Dermis microvascular lymphatic vessel endothelial cell (primary cell): ENCODE data around the gene OSM. TPM values are rescaled to one million over a fixed set of nuclear protein-coding genes. Genes with fewer than 3 reads are reported as not detected.
"Not testable (repeated sequence)": the region's sequence is repeated elsewhere in the genome, so short reads cannot be mapped to it uniquely, and the experiment has no call there.

Experiments
- DNase-seq, 2 donors: peaks; one replicate each; pipeline versions ENCODE4 v3.0.0 to v3.0.0-alpha.2; 2010; ENCODE audit warnings: low read depth in 2 of 2
- total RNA-seq: library from RNA; depleted of rRNA; stranded (reverse); fragments of >200 nt; gene quantifications from 2 replicates; pipeline ENCODE4 v1.2.1, GENCODE V29; 2014

Gene OSM
- total RNA-seq, 1 donor from 2014 or later, result not detected

DNA sequence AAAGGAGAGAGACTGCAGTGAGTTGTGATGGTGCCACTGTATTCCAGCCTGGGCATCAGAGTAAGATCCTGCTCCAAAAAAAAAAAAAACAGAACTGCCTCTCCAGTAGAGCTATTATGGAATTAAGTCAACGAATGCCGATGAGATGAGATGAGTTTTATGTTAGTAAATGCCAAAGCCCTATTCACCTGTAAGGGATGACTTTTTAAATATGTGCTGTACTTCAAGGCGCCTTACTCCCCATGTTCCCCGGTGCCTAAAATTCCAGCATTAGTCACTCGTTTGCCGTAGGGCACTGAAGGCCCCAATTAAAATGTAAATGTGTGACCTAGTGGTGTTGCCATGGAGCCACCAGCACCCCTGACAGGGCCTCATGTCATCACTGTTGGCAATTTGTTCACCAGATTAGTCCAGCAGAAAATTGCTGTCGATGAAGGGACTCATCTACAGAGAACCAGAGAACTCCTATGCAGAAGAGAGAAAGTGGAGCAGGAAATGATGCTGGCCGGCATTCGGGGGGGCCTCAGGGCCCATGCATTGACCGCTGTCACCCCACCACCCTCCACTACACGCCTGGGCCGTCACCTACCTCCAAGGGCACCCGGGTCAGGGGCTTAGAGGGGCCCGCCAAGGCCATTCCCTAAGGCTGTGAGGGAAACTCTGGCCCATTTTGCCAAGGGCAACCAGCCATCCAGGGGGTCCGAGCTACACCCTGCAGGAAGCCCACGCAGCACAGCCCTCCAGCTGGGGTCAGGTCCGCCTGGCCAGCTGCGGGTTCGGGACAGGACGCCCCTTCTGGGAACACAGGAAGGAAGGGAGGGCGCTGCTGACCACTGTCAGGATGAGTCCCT lies 37.9 kb downstream of the OSM start:
- no peak for DNase-seq

DNA sequence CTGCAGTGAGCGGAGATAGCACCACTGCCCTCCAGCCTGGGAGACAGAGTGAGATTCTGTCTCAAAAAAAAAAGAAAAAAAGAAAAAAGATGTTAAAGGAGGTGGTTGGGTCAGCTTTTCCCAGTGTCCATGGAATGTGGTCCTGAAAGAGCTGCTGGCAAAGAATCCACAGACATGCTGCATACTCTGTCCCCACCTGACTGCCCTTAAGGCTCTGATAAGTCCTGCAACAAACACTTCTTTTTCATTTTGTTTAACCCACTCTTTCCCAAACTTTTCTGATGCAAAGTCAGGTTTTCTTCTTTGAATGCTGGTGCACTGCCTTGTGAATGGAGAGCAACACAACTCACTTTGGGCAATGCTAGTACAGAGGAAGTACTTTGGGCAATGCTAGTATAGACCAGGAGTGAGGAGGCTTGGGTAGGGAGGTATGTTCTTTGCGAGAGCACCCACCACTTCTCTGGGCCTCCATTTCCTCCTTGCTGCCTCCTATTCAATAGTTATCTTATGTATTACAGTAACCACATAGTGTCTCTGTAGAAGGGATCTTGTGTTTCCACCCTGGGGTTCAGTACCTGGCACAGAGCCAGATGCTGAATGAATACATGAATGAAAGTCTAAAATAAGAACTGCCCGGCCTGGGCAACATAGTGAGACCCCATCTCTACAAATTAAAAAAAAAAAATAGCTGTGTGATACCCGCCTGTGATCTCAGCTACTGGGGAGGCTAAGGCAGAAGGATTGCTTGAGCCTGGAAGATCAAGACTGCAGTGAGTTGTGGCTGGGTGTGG lies 39.0 kb downstream of the OSM start:
- no peak for DNase-seq

DNA sequence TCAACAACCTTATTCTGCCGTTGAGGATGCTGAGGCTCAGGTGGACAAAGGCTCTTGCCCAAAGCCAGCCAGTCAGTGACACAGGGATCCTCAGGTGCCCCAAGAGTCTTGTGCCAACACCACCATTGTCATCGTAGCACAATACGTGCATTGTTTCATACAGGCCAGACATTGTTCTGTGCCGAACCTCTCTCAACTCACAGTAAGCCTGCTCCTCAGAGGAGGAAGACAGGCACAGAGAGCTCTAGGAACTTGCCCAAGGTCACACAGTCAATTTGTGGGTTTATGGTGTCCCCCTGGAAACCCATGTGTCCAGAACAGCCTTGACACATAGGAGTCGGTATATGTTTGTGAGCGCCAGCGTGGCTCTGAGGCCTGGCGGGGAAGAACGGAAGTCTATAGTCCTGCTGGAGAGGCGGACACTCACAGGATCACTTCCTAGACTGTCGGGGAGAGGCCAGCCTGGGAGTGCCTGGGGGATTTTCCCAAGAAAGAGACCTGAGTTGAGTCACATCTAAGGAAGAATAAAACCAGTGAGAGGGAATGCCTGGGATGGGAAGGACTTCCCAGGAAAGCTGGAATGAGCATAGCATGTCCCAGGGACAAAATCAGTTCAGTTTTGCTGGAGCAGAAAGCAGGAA lies 40.3 kb downstream of the OSM start:
- DNase-seq, result peak in 1 of 2 donors; percentile 64

DNA sequence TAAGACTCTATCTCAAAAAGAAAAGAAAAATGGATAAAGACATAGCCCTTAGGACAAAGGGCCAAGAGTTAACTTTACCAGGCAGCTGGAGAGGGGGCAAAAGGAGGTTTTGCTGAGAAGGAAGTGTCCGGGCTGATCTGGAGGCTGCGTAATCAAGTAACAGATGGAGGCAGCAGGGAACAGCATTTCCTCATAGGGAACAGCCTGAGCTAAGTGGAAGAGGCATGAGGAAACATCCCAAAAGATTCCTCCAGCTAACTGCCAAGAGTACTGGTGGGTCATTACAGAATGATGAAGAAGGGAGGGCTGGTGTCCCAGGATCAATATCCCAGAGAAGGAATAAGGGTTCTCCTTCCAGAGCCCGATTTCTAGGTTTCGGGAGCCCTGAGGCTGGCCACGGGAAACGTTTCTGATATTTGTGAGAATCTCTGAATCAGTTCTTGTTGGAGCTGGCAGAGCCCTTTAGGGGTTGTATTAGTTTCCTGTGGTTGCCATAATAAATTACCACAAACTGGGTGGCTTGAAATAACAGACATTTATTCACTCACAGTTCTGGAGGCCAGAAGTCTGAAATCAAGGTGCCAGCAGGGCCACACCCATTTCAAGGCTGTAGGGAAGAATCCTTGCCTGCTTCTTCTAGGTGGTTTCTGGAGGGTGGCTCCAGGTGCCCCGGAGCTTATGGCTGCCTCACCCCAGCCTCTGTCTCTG lies 41.3 kb downstream of the OSM start:
- DNase-seq, result no peak

DNA sequence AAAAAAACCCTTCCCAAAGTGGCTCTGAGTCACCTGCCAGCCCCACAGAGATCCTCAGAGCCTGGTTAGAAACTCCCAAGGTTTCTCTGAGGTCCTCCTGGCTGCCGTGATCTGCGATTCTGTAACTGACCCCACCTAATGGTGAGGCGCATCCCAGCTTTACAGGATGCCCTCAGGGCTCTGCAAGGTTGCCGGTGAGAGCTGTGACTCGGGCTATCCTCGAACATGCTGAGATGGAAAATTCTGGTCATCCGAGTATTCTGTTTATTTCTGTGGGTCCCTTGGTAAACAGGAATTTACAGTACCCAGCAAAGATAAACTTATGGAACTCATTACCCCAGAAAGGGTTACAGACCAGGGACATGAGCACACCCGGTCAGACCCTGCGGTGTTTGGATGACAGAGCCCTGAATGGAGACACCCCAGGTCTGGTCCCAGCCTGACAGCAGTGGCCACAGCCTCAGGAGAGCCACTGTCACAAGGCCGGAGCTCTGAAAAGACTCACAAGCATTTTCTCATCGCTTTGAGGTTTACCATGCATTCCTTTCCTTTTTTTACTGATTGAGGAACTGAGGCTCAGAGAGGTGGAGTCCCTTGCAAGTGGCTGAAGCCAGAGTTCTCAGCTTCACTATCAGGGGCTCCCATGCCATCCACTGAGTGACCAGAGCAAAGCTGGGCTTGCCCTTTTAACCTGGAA lies 42.3 kb downstream of the OSM start:
- no peak for DNase-seq

DNA sequence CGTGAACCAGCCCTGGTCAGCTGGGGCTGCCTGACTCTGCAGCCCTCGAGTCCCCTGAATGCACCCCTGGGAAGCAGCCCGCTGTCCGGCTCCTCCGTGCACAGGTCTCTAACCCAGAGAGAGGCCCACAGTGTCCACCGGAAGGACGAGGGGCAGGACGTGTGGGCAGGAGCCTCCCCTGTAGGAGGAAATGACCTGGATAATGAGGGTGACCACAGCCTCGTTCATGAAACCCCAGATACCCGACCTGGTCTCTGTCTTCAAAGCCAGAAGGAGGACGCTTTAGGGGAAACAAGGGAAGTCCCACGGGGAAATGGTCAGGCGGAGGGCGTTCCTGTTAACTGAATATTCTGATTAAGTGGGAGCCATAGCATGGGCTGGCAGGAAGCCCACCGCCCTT lies 43.3 kb downstream of the OSM start:
- DNase-seq, result no peak

DNA sequence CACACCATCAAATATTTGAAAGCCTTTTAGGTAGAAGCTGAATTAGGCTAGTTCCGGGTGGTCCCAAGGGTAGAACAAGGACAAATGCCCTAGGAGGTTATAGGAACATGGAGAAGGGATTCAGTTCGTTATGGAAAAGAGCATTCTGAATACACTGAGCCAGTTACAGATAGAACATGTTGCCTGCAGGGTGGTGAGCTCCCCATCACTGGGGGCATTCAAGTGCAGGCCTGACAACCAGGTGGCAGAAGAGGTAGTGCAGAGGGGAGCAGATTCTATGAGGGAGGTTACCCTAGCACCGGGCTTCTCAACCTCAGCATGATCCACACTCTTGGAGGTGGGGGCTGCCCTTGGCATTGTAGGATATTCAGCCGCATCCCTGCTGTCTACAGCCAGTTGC lies 44.3 kb downstream of the OSM start:
- DNase-seq, result no peak

DNA sequence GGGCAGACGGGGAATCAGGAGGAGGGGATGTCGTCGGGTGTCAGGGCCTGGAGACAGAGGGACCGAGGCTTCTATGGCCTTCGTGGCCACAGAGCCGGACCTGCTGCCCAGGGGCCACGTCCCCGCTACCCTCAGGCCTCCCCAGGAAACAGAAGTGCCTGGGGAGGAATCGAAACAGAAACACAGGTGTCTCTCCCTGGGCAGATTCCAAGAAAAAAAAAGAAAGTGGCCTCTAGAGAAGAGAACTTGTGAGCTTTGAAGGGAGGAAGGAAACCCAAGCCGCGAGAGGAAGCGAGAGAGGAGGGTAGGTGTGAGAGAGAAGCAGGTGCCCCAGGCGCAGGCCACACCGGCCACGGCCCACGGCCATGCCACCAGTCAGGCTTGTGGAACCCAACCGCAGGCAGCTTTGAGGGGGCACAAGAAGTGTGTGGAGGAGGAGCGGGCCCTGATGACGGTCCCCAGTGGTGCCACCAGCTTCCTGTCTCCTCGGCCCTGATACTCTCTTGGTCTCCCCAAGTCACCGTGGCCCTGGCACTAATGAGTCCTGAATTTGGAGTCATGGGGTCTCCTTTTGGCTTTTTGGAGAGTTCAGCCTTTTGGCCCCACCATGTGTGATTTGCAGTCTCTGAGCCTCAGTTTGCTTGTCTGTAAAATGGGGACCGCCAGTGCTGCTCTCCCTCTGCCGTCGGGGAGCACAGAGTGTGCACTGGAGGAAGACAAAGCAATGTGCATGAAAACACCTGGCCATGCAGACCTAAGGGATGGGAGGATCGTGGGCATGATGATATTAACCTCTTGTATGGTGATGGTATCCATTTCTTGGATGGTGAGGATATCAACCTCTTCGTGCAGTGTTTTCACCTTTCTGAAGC lies 45.3 kb downstream of the OSM start:
- no peak for DNase-seq

DNA sequence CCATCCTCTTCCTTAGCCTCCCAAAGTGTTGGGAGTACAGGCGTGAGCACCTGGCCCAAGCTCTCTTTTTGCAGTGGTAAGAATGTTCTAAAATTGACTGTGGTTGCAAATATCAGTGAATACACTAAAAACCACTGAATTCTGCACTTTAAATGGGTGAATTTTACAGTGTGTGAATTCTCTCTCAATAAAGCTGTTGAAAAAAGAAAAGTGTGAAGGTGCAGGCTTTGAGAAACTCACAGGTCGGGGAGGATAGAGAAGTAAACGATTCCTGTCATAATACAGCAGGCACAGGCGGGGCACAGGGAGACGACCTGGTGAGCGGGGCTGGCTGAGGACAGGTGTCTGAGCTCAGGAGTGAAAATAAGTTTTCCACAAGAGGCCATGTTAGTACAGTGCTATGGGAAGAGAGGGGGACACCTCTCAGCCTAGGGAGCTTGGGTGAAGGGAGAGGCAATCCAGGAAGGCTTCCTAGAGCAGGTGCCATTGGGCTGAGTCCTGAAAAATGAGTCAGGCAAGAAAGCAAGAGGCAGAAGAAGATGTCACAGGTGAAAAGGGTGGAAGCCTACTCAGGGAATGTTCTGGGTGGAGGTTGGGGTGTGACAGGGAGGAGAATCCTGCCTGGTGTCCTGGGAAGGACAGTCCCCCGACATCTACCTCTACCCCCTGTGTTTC lies 46.2 kb downstream of the OSM start:
- DNase-seq, result no peak

DNA sequence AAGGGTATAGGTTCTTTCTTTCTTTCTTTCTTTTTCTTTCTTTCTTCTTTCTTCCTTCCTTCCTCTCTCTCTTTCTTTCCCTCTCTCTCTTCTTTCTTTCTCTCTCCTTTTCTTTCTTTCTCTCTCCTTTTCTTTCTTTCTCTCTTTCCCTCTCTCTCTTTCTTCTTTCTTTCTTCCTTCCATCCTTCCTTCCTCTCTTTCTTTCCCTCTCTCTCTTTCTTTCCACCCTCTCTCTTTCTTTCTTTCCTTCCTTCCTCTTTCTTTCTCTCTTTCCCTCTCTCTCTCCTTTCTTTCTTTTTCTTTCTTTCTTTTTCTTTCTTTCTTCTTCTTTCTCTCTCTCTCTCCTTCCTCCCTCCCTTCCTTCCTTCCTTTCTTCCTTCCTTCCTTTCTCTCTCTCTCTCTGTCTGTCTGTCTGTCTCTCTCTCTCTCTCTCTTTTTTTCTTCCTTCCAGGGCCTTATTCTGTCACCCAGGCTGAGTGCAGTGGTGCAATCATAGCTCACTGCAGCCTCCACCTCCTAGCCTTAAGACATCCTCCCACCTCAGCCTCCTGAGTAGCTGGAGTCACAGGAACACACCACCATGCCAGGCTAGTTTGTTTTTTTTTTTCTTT lies 46.9 kb downstream of the OSM start:
- no peak for DNase-seq

DNA sequence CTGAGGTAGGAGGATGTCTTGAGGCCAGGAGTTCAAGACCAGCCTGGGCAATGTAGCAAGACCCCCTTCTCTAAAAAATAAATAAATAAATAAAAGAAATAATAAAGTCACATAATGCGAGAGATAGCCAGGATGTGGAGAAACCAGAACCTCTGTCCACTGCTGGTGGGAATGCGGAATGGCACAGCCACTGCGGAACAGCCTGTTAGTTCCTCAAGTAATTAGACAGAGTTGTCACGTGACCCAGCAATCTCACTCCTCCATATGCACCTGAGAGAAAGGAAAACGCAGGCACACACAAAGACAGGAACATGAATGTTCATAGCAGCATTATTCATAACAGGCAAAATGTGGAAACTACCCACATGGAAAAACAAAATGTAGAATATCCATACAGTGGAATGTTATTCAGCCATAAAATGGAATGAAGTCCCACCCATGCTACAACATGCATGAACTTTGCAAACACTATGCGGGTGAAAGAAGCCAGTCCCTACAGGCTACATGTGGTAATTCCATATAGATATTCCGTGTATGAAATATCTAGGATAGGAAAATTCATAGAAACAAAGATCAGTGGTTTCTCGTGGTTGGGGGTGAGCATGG lies 47.5 kb downstream of the OSM start:
- no peak for DNase-seq

DNA sequence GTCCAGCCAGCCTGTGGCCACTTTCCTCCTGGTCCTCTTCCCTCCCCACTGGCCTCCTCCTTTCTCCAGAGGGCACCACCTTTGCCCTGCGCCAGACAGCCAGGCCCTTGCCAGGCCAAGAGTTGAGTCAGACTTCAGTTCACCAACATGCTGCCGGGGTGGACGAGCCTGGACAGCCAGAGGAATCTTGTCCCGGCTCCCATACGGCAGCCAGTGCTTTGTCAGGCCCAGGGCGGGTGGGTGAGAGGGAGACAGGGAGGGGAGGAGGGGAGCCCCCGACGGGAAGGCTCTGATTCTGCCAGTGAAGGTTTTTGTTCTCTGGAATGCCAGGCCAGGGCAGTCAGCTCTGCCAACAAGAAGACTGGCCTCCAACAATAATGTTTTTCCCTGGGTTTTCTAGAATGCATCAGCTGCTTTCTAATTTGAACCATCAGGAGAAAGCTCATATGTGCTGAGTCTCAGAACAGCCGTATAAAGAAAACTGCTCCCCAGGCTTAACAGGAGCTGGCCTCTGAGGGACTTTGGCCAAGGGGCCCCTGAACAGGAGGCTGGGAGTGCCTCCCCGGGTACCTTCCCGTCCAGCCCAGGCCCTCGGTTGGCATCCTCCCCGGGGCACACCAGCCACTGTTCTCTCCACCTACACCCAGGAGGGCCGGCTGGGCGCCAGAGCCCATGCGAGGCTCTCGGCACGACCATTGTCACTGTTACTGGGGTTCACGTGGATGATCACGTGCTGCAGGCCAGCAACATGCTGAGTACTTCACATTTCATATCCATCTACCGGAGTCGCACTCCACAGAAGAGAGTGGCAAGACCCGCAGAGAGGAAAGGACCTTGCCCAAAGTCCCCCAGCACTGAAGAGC lies 48.7 kb downstream of the OSM start:
- no peak for DNase-seq

DNA sequence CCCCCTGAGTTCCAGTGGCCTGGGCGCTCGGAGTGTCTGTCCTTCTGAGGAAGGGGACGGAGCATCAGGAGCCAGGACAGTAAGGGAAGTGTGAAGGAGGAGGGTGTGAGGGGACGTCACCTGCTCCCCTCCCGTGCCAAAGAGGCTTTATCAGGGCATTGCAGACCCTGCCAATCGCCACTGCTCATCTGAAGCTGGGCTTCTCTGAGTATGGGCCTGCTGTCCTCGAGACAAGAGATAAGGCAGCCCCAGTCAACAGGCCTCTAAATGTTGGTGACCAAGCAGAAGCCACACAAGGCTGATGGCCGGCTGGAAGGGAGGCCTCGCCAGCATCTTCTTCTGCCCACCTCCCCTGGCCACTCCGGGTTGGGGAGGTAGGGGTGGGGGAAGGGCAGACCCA lies 49.9 kb downstream of the OSM start:
- DNase-seq, result no peak

DNA sequence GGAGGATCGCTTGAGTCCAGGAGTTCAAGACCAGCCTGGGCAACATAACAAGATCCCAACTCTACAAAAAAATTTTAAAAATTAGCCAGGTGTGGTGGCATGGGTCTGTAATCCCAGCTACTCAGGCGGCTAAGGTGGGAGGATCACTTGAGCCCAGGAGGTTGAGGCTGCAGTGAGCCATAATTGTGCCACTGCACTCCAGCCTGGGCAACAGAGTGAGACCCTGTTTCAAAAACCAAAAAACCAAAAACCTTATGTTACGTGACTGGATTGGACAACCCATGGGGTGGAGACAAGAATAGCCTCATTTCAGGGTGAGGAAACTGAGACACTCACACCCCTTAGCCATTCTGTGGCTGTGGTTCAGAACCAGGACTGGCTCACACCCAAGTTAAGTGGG lies 50.4 kb downstream of the OSM start:
- DNase-seq, result not testable (repeated sequence)

DNA sequence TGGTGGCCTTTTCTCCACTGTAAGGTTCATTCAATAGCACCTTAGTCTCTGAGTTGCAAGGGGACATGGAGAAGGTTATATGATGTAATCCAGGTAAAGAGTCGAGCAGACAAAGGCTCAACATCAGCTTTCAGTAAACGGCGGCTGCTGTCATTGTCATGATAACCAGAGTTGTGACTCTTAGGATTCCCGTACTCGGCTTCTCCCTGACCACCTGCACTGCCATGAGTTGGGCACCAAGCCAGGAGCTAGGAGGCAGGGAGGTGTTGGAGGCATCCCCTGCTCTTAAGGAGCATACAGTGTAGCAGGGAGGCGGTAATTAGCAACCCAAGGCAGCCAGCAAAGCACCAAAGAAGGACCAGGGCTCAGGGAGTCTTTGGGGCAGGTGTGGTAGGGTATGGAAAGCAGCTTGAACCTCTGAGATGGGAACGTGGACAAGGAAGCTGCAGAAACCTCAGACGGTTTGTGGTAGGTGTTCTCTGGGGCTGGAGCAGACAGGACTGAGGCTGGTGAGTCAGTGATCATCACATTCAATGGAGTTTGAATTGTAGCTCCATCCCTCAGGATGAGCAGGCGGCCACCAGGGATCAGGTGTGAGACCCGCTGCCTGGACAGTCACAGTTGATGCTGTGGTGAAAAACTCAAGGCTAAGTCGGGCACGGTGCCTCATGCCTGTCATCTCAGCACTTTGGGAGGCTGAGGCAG lies 51.8 kb downstream of the OSM start:
- no peak for DNase-seq

DNA sequence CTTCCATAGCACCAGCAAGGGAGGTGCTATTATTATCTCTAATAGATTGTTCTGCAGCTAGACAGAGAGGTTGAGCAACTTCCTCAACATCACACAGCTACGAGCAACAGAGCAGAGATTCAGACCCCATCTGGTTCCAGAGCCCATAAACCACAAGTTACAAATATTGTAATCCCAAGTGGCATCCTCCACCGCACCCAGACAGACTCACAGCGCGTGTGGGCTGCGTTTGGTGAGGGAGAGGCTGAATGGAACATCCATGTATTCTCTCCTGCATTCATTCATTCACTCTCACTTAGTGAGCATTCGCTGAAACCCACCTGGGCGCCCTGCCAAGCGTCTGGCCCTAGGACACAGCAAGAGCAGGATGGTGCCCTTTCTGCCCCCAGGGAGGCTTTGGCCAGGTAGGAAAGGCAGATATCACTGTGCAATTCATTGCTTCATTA lies 53.6 kb downstream of the OSM start:
- no peak for DNase-seq
